Stomach (tissue), 4 donors: ENCODE results near the gene TCF12.

Experiments
- EP300 ChIP-seq: sonication (generic); formaldehyde crosslinking; IDR thresholded peaks from one replicate; pipeline ENCODE4 v1.6.1; 2017; ENCODE audit warnings: antibody characterized with exemption
- POLR2AphosphoS5 ChIP-seq, 3 donors: sonication (generic); formaldehyde crosslinking; IDR thresholded peaks; one replicate each; pipeline ENCODE4 v1.6.1; 2016; ENCODE audit warnings: antibody characterized with exemption in 3 of 3
- TF ChIP-seq, protein P1 (sequence below), 7 experiments: fragments of 450-650 bp in 4 of 7; fragments of 200-600 bp in 3 of 7; sonication (generic) in 3 of 7; IDR thresholded peaks; one replicate each; pipeline ENCODE4 v1.5.1; 2016 to 2019; ENCODE audit warnings: antibody characterized with exemption in 7 of 7, control low read depth in 2 of 7, mild to moderate bottlenecking in 1 of 7

DNA sequence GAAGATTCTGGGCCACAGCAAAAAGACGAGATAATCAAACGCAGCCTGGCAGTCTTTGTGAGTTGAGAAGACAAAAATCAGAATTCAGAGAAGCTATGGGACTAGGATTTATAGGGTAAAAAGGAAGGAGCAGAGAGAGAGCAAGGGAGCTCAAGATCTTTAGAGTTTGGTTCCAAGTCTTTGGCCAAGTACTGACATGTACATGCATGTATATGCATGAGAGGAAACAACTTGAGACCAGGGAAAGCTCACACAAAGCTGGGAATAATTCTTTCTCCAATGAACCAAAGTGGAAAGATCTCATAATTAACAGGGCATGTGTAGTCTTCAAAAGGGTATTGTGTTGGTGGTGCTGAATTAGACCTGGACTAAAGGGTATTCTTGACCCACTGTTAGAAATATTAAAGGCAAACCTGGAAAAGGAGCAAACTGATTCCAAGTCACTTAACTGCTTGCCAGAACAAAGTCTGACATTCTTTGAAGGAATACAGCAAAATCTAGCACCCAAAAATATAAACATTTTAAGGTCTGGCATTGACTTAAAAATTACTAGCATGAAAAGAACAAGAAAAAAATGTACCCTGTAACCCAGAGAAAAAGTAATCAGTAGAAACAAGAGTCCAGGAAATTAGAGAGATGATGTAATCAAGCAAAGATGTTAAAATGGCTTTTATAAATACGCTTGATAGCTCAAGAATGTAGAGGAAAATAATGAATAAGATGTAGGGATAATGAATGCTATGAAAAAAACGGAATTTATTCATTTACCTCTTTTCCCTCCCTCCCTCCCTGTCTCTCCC, 231.8 kb downstream of the TCF12 start:
- TF ChIP-seq, protein P1, sequence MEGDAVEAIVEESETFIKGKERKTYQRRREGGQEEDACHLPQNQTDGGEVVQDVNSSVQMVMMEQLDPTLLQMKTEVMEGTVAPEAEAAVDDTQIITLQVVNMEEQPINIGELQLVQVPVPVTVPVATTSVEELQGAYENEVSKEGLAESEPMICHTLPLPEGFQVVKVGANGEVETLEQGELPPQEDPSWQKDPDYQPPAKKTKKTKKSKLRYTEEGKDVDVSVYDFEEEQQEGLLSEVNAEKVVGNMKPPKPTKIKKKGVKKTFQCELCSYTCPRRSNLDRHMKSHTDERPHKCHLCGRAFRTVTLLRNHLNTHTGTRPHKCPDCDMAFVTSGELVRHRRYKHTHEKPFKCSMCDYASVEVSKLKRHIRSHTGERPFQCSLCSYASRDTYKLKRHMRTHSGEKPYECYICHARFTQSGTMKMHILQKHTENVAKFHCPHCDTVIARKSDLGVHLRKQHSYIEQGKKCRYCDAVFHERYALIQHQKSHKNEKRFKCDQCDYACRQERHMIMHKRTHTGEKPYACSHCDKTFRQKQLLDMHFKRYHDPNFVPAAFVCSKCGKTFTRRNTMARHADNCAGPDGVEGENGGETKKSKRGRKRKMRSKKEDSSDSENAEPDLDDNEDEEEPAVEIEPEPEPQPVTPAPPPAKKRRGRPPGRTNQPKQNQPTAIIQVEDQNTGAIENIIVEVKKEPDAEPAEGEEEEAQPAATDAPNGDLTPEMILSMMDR (IDR thresholded peaks at IDR 0.05): no peak
- no peak for TF ChIP-seq POLR2AphosphoS5 (IDR thresholded peaks at IDR 0.05)
- TF ChIP-seq EP300: no peak
